Measurements from ENCODE around the gene VASH1.

- no peak for TF ChIP-seq EZH2 (optimal IDR thresholded peaks at IDR 0.05; ENCODE audit: low read depth, low read length)
- TF ChIP-seq CTCF (IDR thresholded peaks at IDR 0.05; ENCODE audit: low read length) = no peak
These were observed 21.8 kb downstream of the VASH1 start for GRCh38 chr14:76782885-76783566.

Data from MM.1S (cell line).